Cardiac fibroblast (primary cell): ENCODE results near the gene MXD3.

Experiments used
- DNase-seq, 2 donors: peaks; one replicate each; pipeline versions ENCODE4 v3.0.0 to v3.0.0-alpha.2; 2010; ENCODE audit warnings: low read depth in 2 of 2
- H3K4me3 ChIP-seq, 2 donors: replicated peaks in 1 of 2; 1 replicate in 1 of 2; 2 replicates in 1 of 2; pipeline ENCODE4 v1.5.1; 2011; ENCODE audit warnings: low read depth in 2 of 2, low read length in 2 of 2, mild to moderate bottlenecking in 2 of 2, moderate library complexity in 1 of 2
- TF ChIP-seq, protein P1 (sequence below): IDR thresholded peaks from one replicate; pipeline ENCODE4 v1.5.1; 2011; ENCODE audit warnings: low read depth, mild to moderate bottlenecking, low read length, inconsistent platforms

Gene MXD3

DNA sequence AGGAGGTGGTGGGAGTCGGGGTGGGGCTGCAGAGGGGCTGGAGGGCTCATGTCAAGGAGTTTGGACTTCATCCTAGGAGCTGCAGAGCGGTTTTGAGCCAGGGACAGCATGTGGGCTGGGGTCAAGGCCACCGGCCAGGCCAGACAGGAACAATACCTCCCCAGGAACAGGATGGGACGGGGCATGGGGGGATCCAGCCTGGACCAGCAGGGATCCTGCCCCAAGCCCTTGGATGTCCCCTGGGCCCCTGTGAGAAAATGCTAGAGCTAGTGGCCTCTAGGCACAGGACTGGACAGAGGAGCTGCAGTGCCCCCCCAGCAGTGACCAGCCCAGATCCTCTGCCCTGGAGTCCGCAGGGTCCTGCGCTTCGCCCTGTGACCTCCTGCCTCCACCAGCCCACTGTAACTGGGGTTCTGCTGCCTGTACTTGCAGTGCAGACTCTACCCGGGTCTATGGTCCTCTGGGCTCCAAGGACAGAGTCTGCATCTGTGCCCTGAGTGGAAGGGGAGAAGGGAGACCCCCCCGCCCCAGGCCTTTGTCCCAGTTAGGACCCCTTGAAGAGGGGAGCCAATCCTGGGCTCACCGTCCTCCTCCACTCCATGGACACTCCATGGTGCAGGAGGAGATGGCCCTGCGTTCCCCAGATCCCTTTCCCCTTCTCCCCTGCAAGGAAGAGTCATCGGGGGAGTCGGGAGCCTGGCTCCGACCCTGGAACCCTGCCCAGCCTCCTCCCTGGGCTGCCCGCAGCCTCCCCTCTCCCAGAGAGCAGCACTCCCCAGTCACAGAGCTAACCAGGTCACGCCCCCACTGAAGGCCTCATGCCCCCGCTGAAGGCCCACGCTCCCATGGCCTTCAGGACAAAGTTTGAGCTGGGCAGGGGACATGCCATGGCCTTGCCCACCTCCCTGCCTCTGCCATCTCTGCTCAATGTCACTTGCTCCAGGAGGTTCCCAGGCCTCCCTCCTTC is 3.0 kb upstream of the MXD3 start:
- DNase-seq = no peak
- TF ChIP-seq, protein P1, sequence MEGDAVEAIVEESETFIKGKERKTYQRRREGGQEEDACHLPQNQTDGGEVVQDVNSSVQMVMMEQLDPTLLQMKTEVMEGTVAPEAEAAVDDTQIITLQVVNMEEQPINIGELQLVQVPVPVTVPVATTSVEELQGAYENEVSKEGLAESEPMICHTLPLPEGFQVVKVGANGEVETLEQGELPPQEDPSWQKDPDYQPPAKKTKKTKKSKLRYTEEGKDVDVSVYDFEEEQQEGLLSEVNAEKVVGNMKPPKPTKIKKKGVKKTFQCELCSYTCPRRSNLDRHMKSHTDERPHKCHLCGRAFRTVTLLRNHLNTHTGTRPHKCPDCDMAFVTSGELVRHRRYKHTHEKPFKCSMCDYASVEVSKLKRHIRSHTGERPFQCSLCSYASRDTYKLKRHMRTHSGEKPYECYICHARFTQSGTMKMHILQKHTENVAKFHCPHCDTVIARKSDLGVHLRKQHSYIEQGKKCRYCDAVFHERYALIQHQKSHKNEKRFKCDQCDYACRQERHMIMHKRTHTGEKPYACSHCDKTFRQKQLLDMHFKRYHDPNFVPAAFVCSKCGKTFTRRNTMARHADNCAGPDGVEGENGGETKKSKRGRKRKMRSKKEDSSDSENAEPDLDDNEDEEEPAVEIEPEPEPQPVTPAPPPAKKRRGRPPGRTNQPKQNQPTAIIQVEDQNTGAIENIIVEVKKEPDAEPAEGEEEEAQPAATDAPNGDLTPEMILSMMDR = no peak

DNA sequence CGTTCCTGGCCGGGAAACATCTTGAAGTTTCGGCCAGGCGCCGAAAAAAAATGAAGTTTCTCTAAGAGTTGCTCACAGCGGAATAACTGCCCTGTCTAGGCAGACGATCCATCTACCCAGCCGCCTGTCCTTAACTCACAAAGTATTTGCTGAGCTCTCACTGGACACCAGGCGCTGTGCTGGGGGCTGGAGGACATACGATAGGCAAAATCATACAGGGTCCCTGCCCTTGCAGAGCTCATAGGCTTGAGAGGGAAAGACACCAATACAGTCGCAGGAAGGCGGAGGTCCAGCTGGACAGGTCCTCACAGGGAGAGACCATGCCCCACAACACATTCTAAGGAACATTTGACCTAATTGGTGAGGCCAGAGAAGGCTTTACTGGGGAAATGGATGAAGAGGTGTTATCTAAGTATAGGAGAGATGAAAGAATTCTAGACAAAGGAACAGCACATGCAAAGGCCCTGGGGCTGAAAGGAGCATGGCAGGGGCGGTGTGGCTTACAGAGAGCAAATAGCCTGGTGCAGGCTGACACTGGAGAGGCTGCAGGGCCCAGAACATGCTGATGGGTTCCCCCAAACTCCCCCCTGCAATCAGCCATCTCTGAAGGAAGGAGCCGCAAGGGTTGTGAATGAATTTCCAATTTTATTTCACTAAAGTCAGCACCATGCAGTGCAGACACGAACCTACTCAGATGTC is 2.0 kb upstream of the MXD3 start:
- H3K4me3 ChIP-seq = no peak overlapping the region
- no peak for DNase-seq
- TF ChIP-seq, protein P1 = no peak

More for the DNA sequence above, 3.0 kb upstream of the MXD3 start:
- no peak overlapping the region for H3K4me3 ChIP-seq

DNA sequence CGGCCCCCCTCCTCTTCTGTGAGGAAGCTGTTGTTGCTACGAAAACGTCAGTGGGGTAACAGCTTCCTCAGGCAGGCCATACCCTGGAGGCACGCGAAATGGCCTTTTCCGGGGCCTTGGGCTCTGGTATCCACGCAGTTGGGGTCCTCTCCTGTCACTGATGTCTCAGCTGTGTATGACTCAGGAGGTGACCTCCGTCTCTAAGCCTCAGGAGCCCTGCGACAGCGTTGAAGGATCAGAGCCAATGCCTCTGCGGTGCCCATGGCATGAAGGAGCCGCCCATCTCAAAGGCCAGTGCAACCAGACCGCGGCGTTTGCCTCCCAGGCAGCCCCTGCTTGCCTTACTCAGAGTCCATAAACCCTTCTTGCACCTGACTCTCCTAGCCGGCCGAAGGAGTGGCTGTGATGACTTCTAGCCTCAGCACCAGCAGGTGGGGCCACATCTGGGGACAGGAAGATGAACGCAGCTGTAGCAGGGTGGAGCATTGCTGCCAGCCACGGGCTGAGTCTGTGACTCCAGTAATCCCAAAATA is 1.0 kb upstream of the MXD3 start:
- TF ChIP-seq, protein P1 = no peak
- peak in 1 of 2 donors; percentile 26 for DNase-seq
- H3K4me3 ChIP-seq = peak overlapping the region in 1 of 2 donors; percentile 32

DNA sequence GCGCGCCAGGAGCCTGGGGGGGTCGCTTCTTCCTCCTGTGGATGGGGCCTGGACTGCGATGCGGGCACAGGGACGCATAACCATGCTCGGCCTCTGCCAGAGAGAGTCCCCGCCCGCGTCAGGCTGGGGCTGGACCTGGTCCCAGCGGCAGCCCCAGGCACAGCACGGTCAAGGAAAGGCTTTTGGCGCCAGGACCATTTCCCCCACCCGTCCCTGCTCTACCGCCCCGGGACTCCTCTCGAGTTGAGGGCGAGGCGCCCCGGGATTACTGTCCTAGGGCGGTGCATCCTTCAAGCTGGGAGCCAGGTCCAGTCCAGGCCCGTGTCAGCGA is 341 bp downstream of the MXD3 start:
- no peak for DNase-seq
- TF ChIP-seq, protein P1 = no peak
- peak overlapping the region; percentile 57 to 68 for H3K4me3 ChIP-seq

DNA sequence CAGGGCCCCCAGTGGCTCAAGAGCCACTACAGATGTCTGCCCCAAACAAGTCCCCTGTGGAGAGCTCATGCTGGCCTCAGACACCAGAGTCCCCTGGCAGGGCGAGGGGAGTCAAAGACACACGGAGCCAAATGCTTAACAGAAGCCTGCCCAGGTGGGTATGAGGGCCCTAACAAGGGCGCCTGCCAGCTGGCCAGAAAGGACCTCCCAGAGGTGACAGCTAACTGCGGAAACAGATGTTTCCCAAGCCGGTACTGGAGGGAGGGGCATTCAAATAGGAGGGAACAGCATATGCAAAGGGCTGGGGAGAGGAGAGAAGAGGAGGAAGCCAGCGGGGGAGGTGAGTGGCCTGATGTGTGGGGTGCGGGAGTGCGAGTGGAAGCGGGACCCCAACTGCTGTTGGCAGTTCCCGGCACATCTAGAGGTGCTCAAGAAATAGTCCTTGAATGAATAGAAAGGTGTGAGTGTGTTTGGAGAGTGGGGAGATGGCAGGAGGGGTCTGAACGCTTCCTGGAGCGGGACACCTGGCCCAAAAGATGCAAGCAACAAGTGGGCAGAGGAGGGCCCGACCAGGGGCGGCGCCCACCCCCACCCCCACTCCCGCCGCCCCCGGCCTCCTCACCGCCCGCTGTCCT is 824 bp downstream of the MXD3 start:
- DNase-seq = peak; percentile 32 to 35
- TF ChIP-seq, protein P1 = no peak
- peak overlapping the region; percentile 57 to 68 for H3K4me3 ChIP-seq

DNA sequence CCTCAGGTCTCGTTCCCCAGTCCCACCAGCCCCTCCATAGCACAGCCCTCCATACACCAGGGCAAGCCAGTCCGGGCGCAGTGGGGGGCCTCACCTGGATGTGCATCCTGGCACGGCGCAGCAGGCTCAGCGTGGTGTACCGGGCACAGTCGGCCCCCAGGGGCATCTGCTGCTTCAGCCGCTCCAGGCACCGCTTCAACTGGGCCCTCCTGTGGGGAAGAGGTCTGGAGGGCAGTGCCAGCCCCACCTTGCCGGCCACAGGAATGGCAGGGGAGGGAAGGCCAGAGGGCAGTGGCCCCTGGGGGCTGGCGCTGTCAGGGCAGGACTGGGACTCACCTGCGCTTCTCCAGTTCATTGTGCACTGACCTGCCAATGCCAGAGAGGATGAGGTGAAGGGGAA is 1.4 kb downstream of the MXD3 start:
- DNase-seq = no peak
- H3K4me3 ChIP-seq = peak overlapping the region in 1 of 2 donors; percentile 57
- TF ChIP-seq, protein P1 = no peak
